ENCODE results near the gene SLC2A8.

Gene SLC2A8

DNA sequence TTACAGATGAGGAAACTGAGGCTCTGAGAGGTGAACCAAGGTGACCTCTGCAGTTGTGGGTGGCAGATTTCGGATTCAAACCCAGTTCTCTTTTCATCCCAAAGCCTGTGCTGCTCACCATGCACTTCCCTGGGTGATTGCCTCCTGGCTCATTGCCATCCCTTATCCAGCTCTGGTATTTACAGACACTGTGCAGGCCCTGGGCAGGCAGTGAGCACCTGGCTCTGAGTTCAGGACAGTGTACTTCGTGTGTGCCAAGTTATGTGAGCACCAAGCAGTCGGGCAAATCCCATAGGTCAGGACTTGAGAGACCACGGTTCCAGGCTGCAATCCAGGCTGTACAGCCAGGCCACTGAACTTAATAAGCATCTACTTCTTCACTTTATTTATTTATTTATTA is 55.7 kb downstream of the SLC2A8 start:
- Histone ChIP-seq H3K9me2 (ENCODE audit: low read depth, low read length) (no peaks in the 10 kb centered on the region), H3K9ac (ENCODE audit: low read length) (peak overlapping the region; percentile 88; the same call in 1 of the 2 replicates), H4K20me1 (ENCODE audit: insufficient read depth, low read length) (no peaks in the 10 kb centered on the region), H3F3A (ENCODE audit: insufficient read depth, low read length) (peaks cover 5% of the 10 kb centered on the region; the same call in 1 of the 2 replicates), H3K36me3 (ENCODE audit: insufficient read depth, low read length) (peaks cover 42% of the 10 kb centered on the region), H3K79me2 (ENCODE audit: insufficient read depth, low read length) (peaks cover 15% of the 10 kb centered on the region), H2AFZ (ENCODE audit: low read length) (no peak overlapping the region), H3K4me3 (ENCODE audit: low read depth, low read length, poor library complexity, severe bottlenecking) (peak overlapping the region; percentile 72), H3K4me2 (ENCODE audit: low read length) (peak overlapping the region; percentile 87), H3K27me3 (ENCODE audit: insufficient read depth, low read length) (no peaks in the 10 kb centered on the region), H3K9me3 (ENCODE audit: low read length) (peaks cover 11% of the 10 kb centered on the region; the same call in 1 of the 2 replicates), H3K27ac (ENCODE audit: low read depth, low read length, poor library complexity, severe bottlenecking) (peak overlapping the region; percentile 37), H3K4me1 (ENCODE audit: insufficient read depth, low read length, severe bottlenecking) (peaks cover 37% of the 10 kb centered on the region)
- TF ChIP-seq EZH2 (IDR thresholded peaks at IDR 0.05; ENCODE audit: borderline replicate concordance, low read length), result no peak
- TF ChIP-seq, protein P1, sequence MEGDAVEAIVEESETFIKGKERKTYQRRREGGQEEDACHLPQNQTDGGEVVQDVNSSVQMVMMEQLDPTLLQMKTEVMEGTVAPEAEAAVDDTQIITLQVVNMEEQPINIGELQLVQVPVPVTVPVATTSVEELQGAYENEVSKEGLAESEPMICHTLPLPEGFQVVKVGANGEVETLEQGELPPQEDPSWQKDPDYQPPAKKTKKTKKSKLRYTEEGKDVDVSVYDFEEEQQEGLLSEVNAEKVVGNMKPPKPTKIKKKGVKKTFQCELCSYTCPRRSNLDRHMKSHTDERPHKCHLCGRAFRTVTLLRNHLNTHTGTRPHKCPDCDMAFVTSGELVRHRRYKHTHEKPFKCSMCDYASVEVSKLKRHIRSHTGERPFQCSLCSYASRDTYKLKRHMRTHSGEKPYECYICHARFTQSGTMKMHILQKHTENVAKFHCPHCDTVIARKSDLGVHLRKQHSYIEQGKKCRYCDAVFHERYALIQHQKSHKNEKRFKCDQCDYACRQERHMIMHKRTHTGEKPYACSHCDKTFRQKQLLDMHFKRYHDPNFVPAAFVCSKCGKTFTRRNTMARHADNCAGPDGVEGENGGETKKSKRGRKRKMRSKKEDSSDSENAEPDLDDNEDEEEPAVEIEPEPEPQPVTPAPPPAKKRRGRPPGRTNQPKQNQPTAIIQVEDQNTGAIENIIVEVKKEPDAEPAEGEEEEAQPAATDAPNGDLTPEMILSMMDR (IDR thresholded peaks at IDR 0.05; ENCODE audit: low read length), result no peak

DNA sequence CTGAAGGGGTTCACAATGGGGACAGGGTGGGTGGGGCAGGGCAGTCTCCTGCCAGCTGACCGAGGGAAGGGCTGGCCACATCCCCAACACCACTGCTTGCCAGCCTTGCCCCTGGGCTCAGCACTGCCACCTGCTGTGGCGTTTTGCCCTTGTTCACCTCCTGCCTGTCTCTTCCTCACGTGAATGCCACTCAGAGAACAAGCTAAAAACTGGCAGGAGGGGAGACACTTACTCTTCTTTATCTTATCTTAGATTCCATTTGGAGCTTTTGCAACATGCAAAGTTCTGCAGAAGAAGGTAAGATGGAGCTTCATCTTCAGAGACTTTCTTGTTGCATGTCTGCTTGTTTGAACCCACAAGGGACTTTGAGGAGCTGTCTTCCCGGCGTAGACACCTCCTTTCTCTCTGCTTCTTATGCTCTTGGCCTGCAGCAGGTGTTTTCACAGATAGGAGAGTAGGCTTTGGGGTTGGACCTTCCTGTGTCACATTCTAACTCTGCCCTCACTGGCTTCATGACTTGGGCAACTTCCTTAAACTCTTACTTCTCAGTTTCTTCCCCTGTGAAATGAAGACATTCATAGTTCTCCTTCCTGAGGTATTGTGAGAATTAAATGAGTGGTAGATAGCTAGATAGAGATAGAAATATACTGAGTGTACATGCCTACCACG is 58.5 kb downstream of the SLC2A8 start:
- Histone ChIP-seq H3K27me3 (ENCODE audit: insufficient read depth, low read length) (no peaks in the 10 kb centered on the region), H3K36me3 (ENCODE audit: insufficient read depth, low read length) (peaks cover 32% of the 10 kb centered on the region), H2AFZ (ENCODE audit: low read length) (no peak overlapping the region), H3K4me2 (ENCODE audit: low read length) (peak overlapping the region; percentile 6; the same call in 1 of the 2 replicates), H3K9me3 (ENCODE audit: low read length) (no peaks in the 10 kb centered on the region), H3K4me1 (ENCODE audit: insufficient read depth, low read length, severe bottlenecking) (peaks cover 21% of the 10 kb centered on the region), H3F3A (ENCODE audit: insufficient read depth, low read length) (no peaks in the 10 kb centered on the region), H3K9me2 (ENCODE audit: low read depth, low read length) (no peaks in the 10 kb centered on the region), H4K20me1 (ENCODE audit: insufficient read depth, low read length) (no peaks in the 10 kb centered on the region), H3K9ac (ENCODE audit: low read length) (no peak overlapping the region; the same call in 1 of the 2 replicates), H3K27ac (ENCODE audit: low read depth, low read length, poor library complexity, severe bottlenecking) (peak overlapping the region; percentile 44), H3K4me3 (ENCODE audit: low read depth, low read length, poor library complexity, severe bottlenecking) (no peak overlapping the region), H3K79me2 (ENCODE audit: insufficient read depth, low read length) (peaks cover 6% of the 10 kb centered on the region)
- no peak for TF ChIP-seq EZH2 (IDR thresholded peaks at IDR 0.05; ENCODE audit: borderline replicate concordance, low read length)
- TF ChIP-seq, protein P1 (IDR thresholded peaks at IDR 0.05; ENCODE audit: low read length), result peak; percentile 63

DNA sequence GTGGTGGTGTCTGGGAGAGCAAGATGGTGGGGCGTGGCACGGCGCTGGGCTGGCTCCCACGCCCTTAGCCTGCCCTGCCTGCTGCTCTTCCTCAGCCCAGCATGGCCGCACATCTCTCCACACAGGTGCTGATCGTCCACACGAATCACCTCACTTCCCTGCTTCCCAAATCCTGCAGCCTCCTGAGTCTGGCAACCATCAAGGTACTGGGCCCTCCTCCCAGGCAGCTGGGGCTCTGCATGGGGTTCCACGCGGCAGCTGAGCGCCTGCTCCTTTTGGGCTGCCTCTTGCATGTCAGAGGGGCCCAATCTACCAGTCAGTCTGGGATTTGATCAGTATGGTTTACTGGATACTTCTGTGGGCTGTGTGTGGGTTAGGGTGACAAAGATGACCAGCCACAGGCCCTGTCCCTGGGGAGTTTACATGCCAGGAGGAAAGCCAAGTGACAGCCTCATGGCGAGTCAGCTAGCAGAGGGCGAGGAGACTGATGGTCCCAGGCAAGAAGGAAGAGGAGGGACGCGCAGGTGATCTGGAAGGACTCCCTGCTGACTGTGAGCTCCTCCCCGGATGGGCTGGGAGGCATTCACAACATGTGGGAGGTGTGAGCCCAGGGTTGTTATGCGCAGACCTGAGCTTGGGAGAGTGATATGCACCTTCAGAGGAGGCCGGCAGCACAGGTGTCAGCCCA is 60.4 kb downstream of the SLC2A8 start:
- H3K27me3 ChIP-seq (ENCODE audit: insufficient read depth, low read length), result no peaks in the 10 kb centered on the region
- no peak overlapping the region for H3K4me3 ChIP-seq (ENCODE audit: low read depth, low read length, poor library complexity, severe bottlenecking)
- no peaks in the 10 kb centered on the region for H3K9me3 ChIP-seq (ENCODE audit: low read length)
- no peak overlapping the region for H2AFZ ChIP-seq (ENCODE audit: low read length)
- H3K79me2 ChIP-seq (ENCODE audit: insufficient read depth, low read length), result no peaks in the 10 kb centered on the region
- TF ChIP-seq, protein P1 (IDR thresholded peaks at IDR 0.05; ENCODE audit: low read length), result no peak
- TF ChIP-seq EZH2 (IDR thresholded peaks at IDR 0.05; ENCODE audit: borderline replicate concordance, low read length), result no peak
- H3K4me1 ChIP-seq (ENCODE audit: insufficient read depth, low read length, severe bottlenecking), result peaks cover 14% of the 10 kb centered on the region
- H3K27ac ChIP-seq (ENCODE audit: low read depth, low read length, poor library complexity, severe bottlenecking), result no peak overlapping the region
- peaks cover 41% of the 10 kb centered on the region for H3K36me3 ChIP-seq (ENCODE audit: insufficient read depth, low read length)
- no peak overlapping the region for H3K4me2 ChIP-seq (ENCODE audit: low read length)
- H3K9ac ChIP-seq (ENCODE audit: low read length), result no peak overlapping the region
- H3F3A ChIP-seq (ENCODE audit: insufficient read depth, low read length), result no peaks in the 10 kb centered on the region
- H3K9me2 ChIP-seq (ENCODE audit: low read depth, low read length), result no peaks in the 10 kb centered on the region
- H4K20me1 ChIP-seq (ENCODE audit: insufficient read depth, low read length), result no peaks in the 10 kb centered on the region
